H9 (cell line): Measurements from ENCODE around the gene SMARCC2. TPM values are rescaled to one million over a fixed set of nuclear protein-coding genes. Genes with fewer than 3 reads are reported as not detected.

ENCODE experiments used
- DNase-seq: peaks from one replicate; pipeline ENCODE4 v3.0.0-alpha.2; 2017
- H2AFZ ChIP-seq: one replicate; pipeline ENCODE4 v1.6.1; 2013; ENCODE audit warnings: mild to moderate bottlenecking, low read length, control low read depth, moderate library complexity
- H2AK5ac ChIP-seq: 2 replicates; pipeline ENCODE4 v1.6.1; 2013; ENCODE audit warnings: low read length, control low read depth, mixed read lengths; ENCODE audit not compliant: insufficient read length
- H2BK120ac ChIP-seq: one replicate; pipeline ENCODE4 v1.6.1; 2013; ENCODE audit warnings: low read depth, mild to moderate bottlenecking, low read length, control low read depth, inconsistent platforms; ENCODE audit not compliant: poor library complexity, severe bottlenecking
- H2BK12ac ChIP-seq: 2 replicates; pipeline ENCODE4 v1.6.1; 2013; ENCODE audit warnings: low read length, control low read depth, mixed read lengths, low read depth; ENCODE audit not compliant: insufficient read length
- H2BK15ac ChIP-seq: 2 replicates; pipeline ENCODE4 v1.6.1; 2013; ENCODE audit warnings: low read depth, low read length, control low read depth
- H2BK20ac ChIP-seq: one replicate; pipeline ENCODE4 v1.6.1; 2013; ENCODE audit warnings: low read depth, mild to moderate bottlenecking, low read length, control low read depth, inconsistent platforms; ENCODE audit not compliant: poor library complexity, severe bottlenecking
- H2BK5ac ChIP-seq: 2 replicates; pipeline ENCODE4 v1.6.1; 2013; ENCODE audit warnings: low read length, control low read depth, mixed read lengths; ENCODE audit not compliant: insufficient read length
- H3K14ac ChIP-seq: 2 replicates; pipeline ENCODE4 v1.6.1; 2013; ENCODE audit warnings: low read length, control low read depth; ENCODE audit not compliant: insufficient read depth
- H3K18ac ChIP-seq: 2 replicates; pipeline ENCODE4 v1.6.1; 2013; ENCODE audit warnings: low read depth, mild to moderate bottlenecking, mixed read lengths, low read length, control low read depth; ENCODE audit not compliant: insufficient read length
- H3K23ac ChIP-seq: 2 replicates; pipeline ENCODE4 v1.6.1; 2013; ENCODE audit warnings: low read length, control low read depth, mixed read lengths, low read depth; ENCODE audit not compliant: insufficient read length
- H3K23me2 ChIP-seq: 2 replicates; pipeline ENCODE4 v1.6.1; 2013; ENCODE audit warnings: low read depth, mild to moderate bottlenecking, mixed read lengths, low read length, control low read depth; ENCODE audit not compliant: insufficient read length, poor library complexity, severe bottlenecking
- H3K27ac ChIP-seq: 2 replicates; pipeline ENCODE4 v1.5.1; 2013; ENCODE audit warnings: low read length, control low read depth, mixed read lengths, low read depth; ENCODE audit not compliant: insufficient read length
- H3K27me3 ChIP-seq: 2 replicates; pipeline ENCODE4 v1.6.1; 2013; ENCODE audit warnings: low read length, control low read depth, inconsistent platforms; ENCODE audit not compliant: insufficient read depth
- H3K4ac ChIP-seq: 2 replicates; pipeline ENCODE4 v1.6.1; 2013; ENCODE audit warnings: low read depth, mild to moderate bottlenecking, control low read depth, inconsistent platforms, low read length, moderate library complexity
- H3K4me1 ChIP-seq: 2 replicates; pipeline ENCODE4 v1.6.1; 2013; ENCODE audit warnings: low read length, control low read depth, inconsistent platforms; ENCODE audit not compliant: insufficient read depth
- H3K4me2 ChIP-seq: 2 replicates; pipeline ENCODE4 v1.6.1; 2013; ENCODE audit warnings: low read length, control low read depth, mixed read lengths; ENCODE audit not compliant: insufficient read length, insufficient read depth
- H3K56ac ChIP-seq: 2 replicates; pipeline ENCODE4 v1.6.1; 2013; ENCODE audit warnings: low read depth, mild to moderate bottlenecking, mixed read lengths, low read length, control low read depth; ENCODE audit not compliant: insufficient read length
- H3K79me1 ChIP-seq: 2 replicates; pipeline ENCODE4 v1.6.1; 2013; ENCODE audit warnings: low read depth, mild to moderate bottlenecking, moderate library complexity, low read length, control low read depth, inconsistent platforms; ENCODE audit not compliant: insufficient read depth, poor library complexity, severe bottlenecking
- H3K79me2 ChIP-seq: 2 replicates; pipeline ENCODE4 v1.6.1; 2013; ENCODE audit warnings: low read length, control low read depth, inconsistent platforms; ENCODE audit not compliant: insufficient read depth
- H3K9ac ChIP-seq: 2 replicates; pipeline ENCODE4 v1.6.1; 2013; ENCODE audit warnings: low read length, control low read depth, mixed read lengths; ENCODE audit not compliant: insufficient read length; ENCODE audit errors: extremely low read depth
- H3K9me3 ChIP-seq: one replicate; pipeline ENCODE4 v1.6.1; 2013; ENCODE audit warnings: low read depth, low read length, inconsistent platforms; ENCODE audit not compliant: control insufficient read depth
- H3T11ph ChIP-seq: one replicate; pipeline ENCODE4 v1.6.1; 2013; ENCODE audit warnings: mild to moderate bottlenecking, low read length, control low read depth, inconsistent platforms
- H4K20me1 ChIP-seq: one replicate; pipeline ENCODE4 v1.6.1; 2013; ENCODE audit not compliant: control insufficient read depth, insufficient read length, insufficient read depth
- H4K5ac ChIP-seq: 2 replicates; pipeline ENCODE4 v1.6.1; 2013; ENCODE audit warnings: low read depth, mild to moderate bottlenecking, mixed read lengths, low read length, control low read depth; ENCODE audit not compliant: insufficient read length
- H4K8ac ChIP-seq: replicated peaks from 2 replicates; pipeline ENCODE4 v1.6.1; 2013; ENCODE audit warnings: low read length, control low read depth, mixed read lengths, low read depth; ENCODE audit not compliant: insufficient read length
- H4K91ac ChIP-seq: 2 replicates; pipeline ENCODE4 v1.6.1; 2013; ENCODE audit warnings: low read depth, mild to moderate bottlenecking, moderate library complexity, mixed read lengths, low read length, control low read depth; ENCODE audit not compliant: insufficient read length
- H3K27ac Mint-ChIP-seq, 3 experiments: 2 replicates in 2 of 3; 3 replicates in 1 of 3; pipeline ENCODE4 v1.8.0; 2020 to 2021; ENCODE audit warnings: mixed read lengths in 3 of 3, mild to moderate bottlenecking in 1 of 3, moderate library complexity in 1 of 3
- H3K27me3 Mint-ChIP-seq: 2 replicates; pipeline ENCODE4 v1.8.0; 2021; ENCODE audit warnings: low read depth, mild to moderate bottlenecking, moderate library complexity, mixed read lengths
- H3K36me3 Mint-ChIP-seq, 3 experiments: 2 replicates in 2 of 3; 3 replicates in 1 of 3; pipeline ENCODE4 v1.8.0; 2020 to 2021; ENCODE audit warnings: low read depth in 3 of 3, mixed read lengths in 3 of 3; ENCODE audit not compliant: insufficient read depth in 1 of 3
- H3K4me1 Mint-ChIP-seq, 2 experiments: 2 replicates each; pipeline ENCODE4 v1.8.0; 2020; ENCODE audit warnings: mixed read lengths in 2 of 2
- H3K4me3 Mint-ChIP-seq, 2 experiments: 2 replicates in 1 of 2; 3 replicates in 1 of 2; pipeline ENCODE4 v1.8.0; 2020 to 2021; ENCODE audit warnings: mild to moderate bottlenecking in 2 of 2, mixed read lengths in 2 of 2, moderate library complexity in 1 of 2
- H3K9me3 Mint-ChIP-seq, 2 experiments: 2 replicates in 1 of 2; 3 replicates in 1 of 2; pipeline ENCODE4 v1.8.0; 2020; ENCODE audit warnings: mild to moderate bottlenecking in 2 of 2, mixed read lengths in 2 of 2, moderate library complexity in 1 of 2
- CTCF ChIP-seq: fragments of 200-600 bp; sonication (generic); conservative IDR thresholded peaks from 3 replicates; pipeline ENCODE4 v1.8.0; 2021; ENCODE audit warnings: antibody characterized with exemption, mild to moderate bottlenecking
- WGBS: extraction: QIAGEN DNeasy Blood & Tissue Kit; methylation state at CpG from one replicate; pipeline ENCODE4 v1.1.7; 2013; ENCODE audit warnings: missing lambda C conversion rate, low lambda C conversion rate, mixed read lengths; ENCODE audit not compliant: insufficient read length; ENCODE audit errors: extremely low coverage; 5-methylcytosine and 5-hydroxymethylcytosine counted together
- total RNA-seq: library from RNA; stranded (reverse); gene quantifications from 2 replicates; pipeline ENCODE4 v1.2.1, GENCODE V29; 2021

Gene SMARCC2
- total RNA-seq, 1 experiment from 2014 or later, result 86.9 TPM

- Mint-ChIP-seq H3K4me3 (no peak overlapping the region), H3K27ac (peak overlapping the region in 1 of 3 experiments; percentile 14; a peak in 2 of 7 replicates), H3K27me3 (no peaks in the 10 kb centered on the region), H3K9me3 (no peaks in the 10 kb centered on the region), H3K4me1 (peaks cover 5 to 15% of the 10 kb centered on the region in 2 experiments), H3K36me3 (peaks cover 4 to 10% (median 5%) of the 10 kb centered on the region in 3 experiments; a peak in 4 of 7 replicates)
- Histone ChIP-seq H3K4me2 (no peak overlapping the region), H2BK20ac (no peak overlapping the region), H3K14ac (no peak overlapping the region), H4K5ac (no peak overlapping the region), H3K9me3 (no peaks in the 10 kb centered on the region), H3K23me2 (no peaks in the 10 kb centered on the region), H3K4ac (no peak overlapping the region), H3T11ph (no peak overlapping the region), H3K79me1 (no peaks in the 10 kb centered on the region), H3K79me2 (no peaks in the 10 kb centered on the region), H3K9ac (no peak overlapping the region), H4K8ac (no peak overlapping the region), H3K4me1 (no peaks in the 10 kb centered on the region; the same call in 1 of the 2 replicates), H4K20me1 (no peaks in the 10 kb centered on the region), H2BK15ac (no peak overlapping the region), H4K91ac (no peak overlapping the region), H2AFZ (no peak overlapping the region), H2BK120ac (no peak overlapping the region), H2BK12ac (no peak overlapping the region), H3K27me3 (no peaks in the 10 kb centered on the region), H2AK5ac (no peak overlapping the region), H3K18ac (no peak overlapping the region), H3K23ac (no peak overlapping the region), H2BK5ac (no peak overlapping the region), H3K56ac (no peak overlapping the region), H3K27ac (no peak overlapping the region)
- DNase-seq, result no peak
- no CpG with 5 or more reads among the region's 1 CpG for WGBS
- no peak for TF ChIP-seq CTCF
Observed at GRCh38 chr12:56198836-56199235, 9.6 kb upstream of the SMARCC2 start.
